AG04450 (cell line): ENCODE measurements around the gene XPR1. TPM values are rescaled to one million over a fixed set of nuclear protein-coding genes. Genes with fewer than 3 reads are reported as not detected.

Experiments used
- CTCF ChIA-PET: fragments of 300-600, 350-600 bp; formaldehyde crosslinking; extraction: SDS; loops from one replicate; lab custom pipeline; 2022; ENCODE audit warnings: antibody characterized with exemption, inconsistent platforms; lab: Charles Lee
- POLR2A ChIA-PET: fragments of 350-600 bp; formaldehyde crosslinking; extraction: SDS; loops from one replicate; lab custom pipeline; 2021; ENCODE audit warnings: antibody characterized with exemption, inconsistent platforms; lab: Yijun Ruan, JAX
- DNase-seq: peaks from one replicate; pipeline ENCODE4 v3.0.0-alpha.2; 2011; ENCODE audit warnings: low read depth, low spot score
- H3K27ac ChIP-seq: one replicate; pipeline ENCODE4 v1.5.1; 2012; ENCODE audit warnings: low read depth, low read length, control low read depth
- H3K27me3 ChIP-seq: one replicate; pipeline ENCODE4 v1.6.0; 2012; ENCODE audit warnings: low read length; ENCODE audit not compliant: control insufficient read depth, insufficient read depth
- H3K4me3 ChIP-seq: 2 replicates; pipeline ENCODE4 v1.5.1; 2011; ENCODE audit warnings: mild to moderate bottlenecking, low read depth, low read length, control low read depth
- H3K9me3 ChIP-seq: 2 replicates; pipeline ENCODE4 v1.5.1; 2012; ENCODE audit warnings: low read length; ENCODE audit not compliant: control insufficient read depth, insufficient read depth
- CTCF ChIP-seq: IDR thresholded peaks from 2 replicates; pipeline ENCODE4 v1.5.1; 2011; ENCODE audit warnings: low read depth, low read length, control low read depth, inconsistent platforms
- polyA plus RNA-seq: library from polyadenylated mRNA; depleted of rRNA; stranded (reverse); fragments of >200 nt; gene quantifications from 2 replicates; pipeline ENCODE4 v1.2.3, GENCODE V29; 2011

The XPR1 gene
- polyA plus RNA-seq, 1 experiment = 63.2 TPM

- no peak overlapping the region for H3K4me3 ChIP-seq
- H3K9me3 ChIP-seq = no peaks in the 10 kb centered on the region; the same call in 1 of the 2 replicates
- no peaks in the 10 kb centered on the region for H3K27me3 ChIP-seq
- no peak overlapping the region for H3K27ac ChIP-seq
- POLR2A ChIA-PET = no interaction called here
- CTCF ChIA-PET = interaction anchor here (1.0 kb wide), 1 partner anchor 438 kb away, joined by 3 read pairs; no protein-coding TSS in a partner anchor
- no peak for DNase-seq
- TF ChIP-seq CTCF = no peak
Measured at GRCh38 chr1:180691322-180691913, 59.6 kb downstream of the XPR1 start.

GRCh38 chr1:180693564-180694244, 61.9 kb downstream of the XPR1 start:
- ChIA-PET CTCF (no interaction called here), POLR2A (no interaction called here)
- no peaks in the 10 kb centered on the region for H3K27me3 ChIP-seq
- no peak overlapping the region for H3K4me3 ChIP-seq
- H3K27ac ChIP-seq = no peak overlapping the region
- no peaks in the 10 kb centered on the region; the same call in 1 of the 2 replicates for H3K9me3 ChIP-seq
- no peak for TF ChIP-seq CTCF
- DNase-seq = no peak

- no peak for TF ChIP-seq CTCF
- ChIA-PET POLR2A (no interaction called here), CTCF (no interaction called here)
- Histone ChIP-seq H3K27ac (no peak overlapping the region), H3K4me3 (no peak overlapping the region), H3K9me3 (no peaks in the 10 kb centered on the region; the same call in 1 of the 2 replicates), H3K27me3 (no peaks in the 10 kb centered on the region)
- no peak for DNase-seq
Measured at GRCh38 chr1:180695282-180695681, 63.5 kb downstream of the XPR1 start.

- POLR2A ChIA-PET = no interaction called here
- H3K27me3 ChIP-seq = no peaks in the 10 kb centered on the region
- CTCF ChIA-PET = no interaction called here
Measured at GRCh38 chr1:180696361-180696760, 64.5 kb downstream of the XPR1 start.

More at GRCh38 chr1:180696361-180696760, 64.5 kb downstream of the XPR1 start:
- no peak for DNase-seq
- Histone ChIP-seq H3K9me3 (no peaks in the 10 kb centered on the region; the same call in 1 of the 2 replicates), H3K4me3 (no peak overlapping the region), H3K27ac (no peak overlapping the region)
- no peak for TF ChIP-seq CTCF
